OCI-LY1 (cell line): ENCODE data around the gene SH3BGR.

Experiments used
- H2AFZ ChIP-seq: fragments of 200-600 bp; sonication (generic), shearing (Covaris generic); 2 replicates; pipeline ENCODE4 v1.6.0; 2014; ENCODE audit warnings: antibody characterized with exemption, mild to moderate bottlenecking, low read length
- H3F3A ChIP-seq: fragments of 200-600 bp; sonication (generic), shearing (Covaris generic); 2 replicates; pipeline ENCODE4 v1.6.0; 2014; ENCODE audit warnings: mild to moderate bottlenecking, antibody characterized with exemption, low read length, moderate library complexity; ENCODE audit not compliant: insufficient read depth
- H3K27ac ChIP-seq: fragments of 200-600 bp; sonication (generic); 2 replicates; pipeline ENCODE4 v1.5.1; 2014; ENCODE audit warnings: low read length, mixed run types, mild to moderate bottlenecking, low read depth; ENCODE audit not compliant: poor library complexity, severe bottlenecking
- H3K27me3 ChIP-seq: fragments of 200-600 bp; sonication (generic); 2 replicates; pipeline ENCODE4 v1.6.0; 2014; ENCODE audit warnings: antibody characterized with exemption, mild to moderate bottlenecking, low read length, moderate library complexity; ENCODE audit not compliant: insufficient read depth
- H3K36me3 ChIP-seq: fragments of 200-600 bp; sonication (generic); 2 replicates; pipeline ENCODE4 v1.6.1; 2014; ENCODE audit warnings: mild to moderate bottlenecking, antibody characterized with exemption, low read length, moderate library complexity, mixed read lengths; ENCODE audit not compliant: insufficient read depth
- H3K4me1 ChIP-seq: fragments of 200-600 bp; sonication (generic); 2 replicates; pipeline ENCODE4 v1.5.1; 2014; ENCODE audit warnings: mild to moderate bottlenecking, low read length, moderate library complexity; ENCODE audit not compliant: insufficient read depth, severe bottlenecking
- H3K4me2 ChIP-seq: fragments of 200-600 bp; sonication (generic), shearing (Covaris generic); 2 replicates; pipeline ENCODE4 v1.6.1; 2014; ENCODE audit warnings: low read length
- H3K4me3 ChIP-seq: fragments of 200-600 bp; sonication (generic); 2 replicates; pipeline ENCODE4 v1.5.1; 2014; ENCODE audit warnings: low read length, low read depth, mild to moderate bottlenecking, mixed read lengths; ENCODE audit not compliant: poor library complexity, severe bottlenecking
- H3K79me2 ChIP-seq: fragments of 200-600 bp; shearing (Covaris generic); 2 replicates; pipeline ENCODE4 v1.6.1; 2016; ENCODE audit warnings: mixed run types, low read length, mixed read lengths; ENCODE audit not compliant: insufficient read depth
- H3K9ac ChIP-seq: fragments of 200-600 bp; sonication (generic), shearing (Covaris generic); 2 replicates; pipeline ENCODE4 v1.6.1; 2014; ENCODE audit warnings: mild to moderate bottlenecking, low read length, mixed read lengths
- H3K9me2 ChIP-seq: fragments of 200-600 bp; sonication (generic), shearing (Covaris generic); 2 replicates; pipeline ENCODE4 v1.6.1; 2014; ENCODE audit warnings: low read depth, mild to moderate bottlenecking, low read length, mixed read lengths
- H3K9me3 ChIP-seq: fragments of 200-600 bp; shearing (Covaris generic); 2 replicates; pipeline ENCODE4 v1.6.1; 2014; ENCODE audit warnings: low read length, mixed read lengths
- H4K20me1 ChIP-seq: fragments of 200-600 bp; sonication (generic), shearing (Covaris generic); 2 replicates; pipeline ENCODE4 v1.6.0; 2016; ENCODE audit warnings: mild to moderate bottlenecking, low read length; ENCODE audit not compliant: insufficient read depth
- EZH2 ChIP-seq: fragments of 200-600 bp; sonication (generic), shearing (Covaris generic); IDR thresholded peaks from 2 replicates; pipeline ENCODE4 v1.8.0; 2017; ENCODE audit warnings: borderline replicate concordance, mixed run types, mild to moderate bottlenecking, antibody characterized with exemption, low read length, moderate library complexity, mixed read lengths
- TF ChIP-seq, protein P1 (sequence below): fragments of 200-600 bp; sonication (generic), shearing (Covaris generic); IDR thresholded peaks from 2 replicates; pipeline ENCODE4 v1.5.1; 2017; ENCODE audit warnings: mild to moderate bottlenecking, antibody characterized with exemption, low read length, moderate library complexity, mixed read lengths

SH3BGR gene

DNA sequence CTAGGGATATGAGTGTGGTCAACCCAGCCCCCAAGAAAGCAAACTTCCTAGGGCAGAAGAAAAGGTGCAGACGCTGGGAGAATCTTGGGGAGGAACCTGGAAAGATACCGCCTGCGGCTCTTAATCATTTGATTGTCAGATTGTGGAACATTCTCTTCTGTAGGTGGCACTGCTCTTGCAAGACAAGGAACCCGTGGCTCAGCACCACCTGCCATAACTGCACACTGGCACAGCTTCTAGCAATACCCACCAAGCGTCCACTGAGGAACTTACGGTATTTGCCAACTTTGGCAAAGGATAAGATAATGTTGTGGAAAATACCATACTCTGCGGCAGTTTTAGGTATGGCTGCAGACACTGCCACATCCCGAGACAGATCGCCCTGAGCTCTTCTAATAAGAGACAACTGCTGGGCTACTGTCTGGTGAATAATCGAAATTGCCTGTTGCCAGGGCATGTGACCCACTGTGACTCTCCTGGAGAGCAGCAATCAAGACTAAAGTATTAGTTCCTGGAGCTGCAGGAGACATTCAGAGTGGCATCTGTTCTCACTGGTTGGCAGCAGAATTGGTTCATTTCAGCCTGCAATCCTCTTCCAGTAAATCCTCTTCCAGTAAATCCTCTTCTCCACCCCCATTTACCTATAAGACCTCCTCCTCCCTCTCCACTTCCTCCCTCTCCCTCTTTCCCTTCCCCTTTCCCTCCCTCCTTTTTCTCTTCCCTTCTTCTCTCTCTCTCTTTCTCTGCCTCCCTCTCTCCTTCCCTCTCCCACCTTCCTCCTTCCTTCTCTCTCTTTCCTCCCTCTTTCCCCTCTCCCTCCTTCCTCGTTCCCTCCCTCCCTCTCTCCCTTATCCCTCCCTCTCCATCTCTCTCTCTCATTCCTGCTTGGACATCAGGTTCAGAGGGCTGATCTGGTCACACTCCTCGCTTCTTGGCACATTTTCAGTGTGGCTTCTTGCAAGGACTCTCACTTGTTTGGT, 111.3 kb downstream of the SH3BGR start:
- Histone ChIP-seq H3K9me3 (no peaks in the 10 kb centered on the region), H2AFZ (no peak overlapping the region), H3K4me2 (no peak overlapping the region), H3K4me1 (no peaks in the 10 kb centered on the region), H3K4me3 (no peak overlapping the region), H3F3A (no peaks in the 10 kb centered on the region), H3K9ac (no peak overlapping the region), H3K36me3 (no peaks in the 10 kb centered on the region), H3K27ac (no peak overlapping the region), H4K20me1 (no peaks in the 10 kb centered on the region), H3K79me2 (no peaks in the 10 kb centered on the region), H3K27me3 (no peaks in the 10 kb centered on the region), H3K9me2 (no peaks in the 10 kb centered on the region)
- no peak for TF ChIP-seq EZH2

DNA sequence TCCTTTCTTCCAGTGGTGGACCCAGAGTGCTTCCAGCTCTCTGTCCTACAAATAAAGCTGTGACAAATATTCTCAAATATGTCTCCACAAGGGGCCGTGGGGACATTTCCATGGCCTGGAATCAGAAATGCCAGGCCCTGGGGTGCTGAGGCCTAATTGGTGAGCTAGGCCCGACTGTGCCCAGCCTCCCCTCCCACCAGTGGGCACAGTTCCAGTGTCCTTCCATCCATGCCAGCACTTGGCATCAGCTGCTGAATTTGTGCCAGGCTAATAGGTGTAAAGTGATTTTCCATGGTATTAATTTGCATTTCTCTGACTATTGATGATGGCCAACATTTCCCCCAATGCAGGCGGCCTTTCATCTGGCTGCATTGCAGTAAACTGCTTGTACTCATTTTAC, 112.4 kb downstream of the SH3BGR start:
- Histone ChIP-seq H3K4me1 (no peaks in the 10 kb centered on the region), H3F3A (no peaks in the 10 kb centered on the region), H3K4me2 (no peak overlapping the region), H4K20me1 (no peaks in the 10 kb centered on the region), H2AFZ (no peak overlapping the region), H3K4me3 (no peak overlapping the region), H3K9ac (no peak overlapping the region), H3K27me3 (no peaks in the 10 kb centered on the region), H3K9me2 (no peaks in the 10 kb centered on the region), H3K36me3 (no peaks in the 10 kb centered on the region), H3K27ac (no peak overlapping the region), H3K9me3 (no peaks in the 10 kb centered on the region), H3K79me2 (no peaks in the 10 kb centered on the region)
- TF ChIP-seq, protein P1, sequence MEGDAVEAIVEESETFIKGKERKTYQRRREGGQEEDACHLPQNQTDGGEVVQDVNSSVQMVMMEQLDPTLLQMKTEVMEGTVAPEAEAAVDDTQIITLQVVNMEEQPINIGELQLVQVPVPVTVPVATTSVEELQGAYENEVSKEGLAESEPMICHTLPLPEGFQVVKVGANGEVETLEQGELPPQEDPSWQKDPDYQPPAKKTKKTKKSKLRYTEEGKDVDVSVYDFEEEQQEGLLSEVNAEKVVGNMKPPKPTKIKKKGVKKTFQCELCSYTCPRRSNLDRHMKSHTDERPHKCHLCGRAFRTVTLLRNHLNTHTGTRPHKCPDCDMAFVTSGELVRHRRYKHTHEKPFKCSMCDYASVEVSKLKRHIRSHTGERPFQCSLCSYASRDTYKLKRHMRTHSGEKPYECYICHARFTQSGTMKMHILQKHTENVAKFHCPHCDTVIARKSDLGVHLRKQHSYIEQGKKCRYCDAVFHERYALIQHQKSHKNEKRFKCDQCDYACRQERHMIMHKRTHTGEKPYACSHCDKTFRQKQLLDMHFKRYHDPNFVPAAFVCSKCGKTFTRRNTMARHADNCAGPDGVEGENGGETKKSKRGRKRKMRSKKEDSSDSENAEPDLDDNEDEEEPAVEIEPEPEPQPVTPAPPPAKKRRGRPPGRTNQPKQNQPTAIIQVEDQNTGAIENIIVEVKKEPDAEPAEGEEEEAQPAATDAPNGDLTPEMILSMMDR = no peak
- TF ChIP-seq EZH2 = no peak
